CD8-positive, alpha-beta memory T cell (primary cell): Measurements from ENCODE around the gene MYO18B. TPM values are rescaled to one million over a fixed set of nuclear protein-coding genes. Genes with fewer than 3 reads are reported as not detected.

Experiments
- CTCF ChIA-PET: fragments of 350-600 bp; sonication (Branson Sonifier 250); formaldehyde crosslinking; loops from one replicate; lab custom pipeline; 2021; ENCODE audit warnings: antibody characterized with exemption; lab: Charles Lee
- POLR2A ChIA-PET: fragments of 350-600 bp; sonication (Branson Sonifier 250); formaldehyde crosslinking; loops from one replicate; lab custom pipeline; 2021; ENCODE audit warnings: antibody characterized with exemption; lab: Charles Lee
- DNase-seq, 5 donors: peaks; one replicate each; pipeline versions ENCODE4 v3.0.0 to v3.0.0-alpha.2; 2020 to 2022; ENCODE audit warnings: mixed read lengths in 1 of 5
- H3K27ac ChIP-seq: one replicate; pipeline ENCODE4 v1.7.0; 2013; ENCODE audit warnings: low read depth, mild to moderate bottlenecking, low read length, moderate library complexity
- H3K27me3 ChIP-seq: 2 replicates; pipeline ENCODE4 v1.7.0; 2013; ENCODE audit warnings: low read length, mild to moderate bottlenecking; ENCODE audit not compliant: insufficient read depth, poor library complexity, severe bottlenecking
- H3K36me3 ChIP-seq: 2 replicates; pipeline ENCODE4 v1.7.0; 2013; ENCODE audit warnings: mild to moderate bottlenecking, low read length, moderate library complexity; ENCODE audit not compliant: insufficient read depth
- H3K4me1 ChIP-seq: 2 replicates; pipeline ENCODE4 v1.7.0; 2013; ENCODE audit warnings: mild to moderate bottlenecking, low read length, moderate library complexity; ENCODE audit not compliant: insufficient read depth
- H3K4me3 ChIP-seq: 2 replicates; pipeline ENCODE4 v1.7.0; 2013; ENCODE audit warnings: mild to moderate bottlenecking, low read length
- H3K9me3 ChIP-seq: 2 replicates; pipeline ENCODE4 v1.7.0; 2013; ENCODE audit warnings: mild to moderate bottlenecking, low read length
- H3K27ac Mint-ChIP-seq, 8 donors: one replicate each; pipeline ENCODE4 v1.8.0; 2020 to 2021; ENCODE audit warnings: mixed read lengths in 8 of 8, mild to moderate bottlenecking in 6 of 8, inconsistent platforms in 3 of 8, moderate library complexity in 3 of 8
- H3K27me3 Mint-ChIP-seq, 2 donors: one replicate each; pipeline ENCODE4 v1.8.0; 2020 to 2021; ENCODE audit warnings: mixed read lengths in 2 of 2, mild to moderate bottlenecking in 1 of 2, moderate library complexity in 1 of 2
- H3K36me3 Mint-ChIP-seq, 3 donors: one replicate each; pipeline ENCODE4 v1.8.0; 2020 to 2021; ENCODE audit warnings: mixed read lengths in 3 of 3, inconsistent platforms in 1 of 3, mild to moderate bottlenecking in 1 of 3
- H3K4me1 Mint-ChIP-seq, 3 donors: one replicate each; pipeline ENCODE4 v1.8.0; 2020 to 2021; ENCODE audit warnings: mixed read lengths in 3 of 3, inconsistent platforms in 1 of 3, mild to moderate bottlenecking in 1 of 3
- H3K4me3 Mint-ChIP-seq, 7 donors: one replicate each; pipeline ENCODE4 v1.8.0; 2020 to 2021; ENCODE audit warnings: mixed read lengths in 7 of 7, mild to moderate bottlenecking in 6 of 7, moderate library complexity in 4 of 7, inconsistent platforms in 2 of 7
- H3K9me3 Mint-ChIP-seq, 5 donors: one replicate each; pipeline ENCODE4 v1.8.0; 2020 to 2022; ENCODE audit warnings: mixed read lengths in 5 of 5, mild to moderate bottlenecking in 3 of 5, moderate library complexity in 2 of 5, inconsistent platforms in 1 of 5
- polyA plus RNA-seq: library from polyadenylated mRNA; unstranded; fragments of 300-500 nt; fragmentation: Illumina TruSeq; gene quantifications from one replicate; pipeline ENCODE4 v1.2.3, GENCODE V29; 2021
- total RNA-seq, 2 experiments: library from RNA; stranded (reverse); gene quantifications; one replicate each; pipeline ENCODE4 v1.2.3, GENCODE V29; 2021

The MYO18B gene
- total and polyA plus RNA-seq, 3 experiments from 2014 or later, result 0.06 to 0.84 (median 0.59) TPM

DNA sequence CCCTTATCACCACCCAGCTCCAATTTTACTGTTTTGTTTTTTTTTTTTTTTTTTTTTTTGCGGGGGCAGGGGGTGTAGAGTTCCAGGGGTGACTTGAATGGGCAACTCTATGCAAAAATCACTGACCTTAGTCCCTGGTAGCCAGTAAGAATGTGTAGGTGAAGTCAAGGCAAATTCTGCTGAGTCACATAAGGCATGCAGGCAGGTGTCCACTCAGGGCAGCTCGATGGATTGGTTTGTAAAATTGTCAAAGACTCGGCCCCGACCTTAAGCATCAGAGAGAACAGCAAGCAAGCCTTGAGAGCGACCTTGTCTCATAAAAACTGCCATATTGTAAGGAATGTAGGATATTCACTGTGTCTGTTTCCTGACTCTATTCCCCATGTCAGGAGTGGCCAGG is 275.9 kb downstream of the MYO18B start:
- ChIA-PET POLR2A (no interaction called here), CTCF (no interaction called here)
- Histone ChIP-seq H3K27ac (no peak overlapping the region), H3K4me1 (no peaks in the 10 kb centered on the region), H3K4me3 (no peak overlapping the region), H3K36me3 (no peaks in the 10 kb centered on the region), H3K9me3 (no peaks in the 10 kb centered on the region), H3K27me3 (peaks cover 4% of the 10 kb centered on the region)
- no peak overlapping the region for H3K4me3 Mint-ChIP-seq
- no peaks in the 10 kb centered on the region for H3K4me1 Mint-ChIP-seq
- no peaks in the 10 kb centered on the region for H3K36me3 Mint-ChIP-seq
- DNase-seq, result no peak
- H3K9me3 Mint-ChIP-seq, result peaks cover 0 to 5% (median 0%) of the 10 kb centered on the region in 5 donors
- H3K27me3 Mint-ChIP-seq, result peaks cover 11 to 17% of the 10 kb centered on the region in 2 donors
- H3K27ac Mint-ChIP-seq, result no peak overlapping the region

DNA sequence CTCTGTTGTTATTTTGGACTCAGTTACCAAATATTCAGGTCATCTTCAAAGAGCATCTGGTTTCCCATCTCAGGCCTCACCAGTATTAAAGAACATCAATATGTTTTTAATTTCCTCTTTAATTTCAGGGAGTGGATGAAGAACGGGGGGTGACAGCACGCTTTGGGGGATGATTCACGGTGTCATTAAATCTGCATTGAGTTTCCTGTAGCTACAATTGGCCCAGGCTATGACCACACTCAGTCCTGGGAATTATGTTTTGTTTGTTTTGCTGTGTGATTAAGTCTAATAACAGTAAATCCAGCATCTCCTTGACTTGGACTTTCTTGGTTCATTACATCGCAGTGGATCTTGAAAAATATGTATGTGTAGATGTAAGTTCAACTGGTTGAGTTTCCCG is 277.6 kb downstream of the MYO18B start:
- Mint-ChIP-seq H3K4me1 (no peaks in the 10 kb centered on the region), H3K27ac (no peak overlapping the region), H3K27me3 (peaks cover 11 to 17% of the 10 kb centered on the region in 2 donors), H3K36me3 (no peaks in the 10 kb centered on the region), H3K4me3 (no peak overlapping the region), H3K9me3 (peaks cover 0 to 5% (median 0%) of the 10 kb centered on the region in 5 donors)
- no peaks in the 10 kb centered on the region for H3K36me3 ChIP-seq
- no peaks in the 10 kb centered on the region for H3K4me1 ChIP-seq
- peaks cover 4% of the 10 kb centered on the region for H3K27me3 ChIP-seq
- no peaks in the 10 kb centered on the region for H3K9me3 ChIP-seq
- ChIA-PET POLR2A (no interaction called here), CTCF (no interaction called here)
- no peak for DNase-seq
- H3K27ac ChIP-seq, result no peak overlapping the region
- no peak overlapping the region for H3K4me3 ChIP-seq

DNA sequence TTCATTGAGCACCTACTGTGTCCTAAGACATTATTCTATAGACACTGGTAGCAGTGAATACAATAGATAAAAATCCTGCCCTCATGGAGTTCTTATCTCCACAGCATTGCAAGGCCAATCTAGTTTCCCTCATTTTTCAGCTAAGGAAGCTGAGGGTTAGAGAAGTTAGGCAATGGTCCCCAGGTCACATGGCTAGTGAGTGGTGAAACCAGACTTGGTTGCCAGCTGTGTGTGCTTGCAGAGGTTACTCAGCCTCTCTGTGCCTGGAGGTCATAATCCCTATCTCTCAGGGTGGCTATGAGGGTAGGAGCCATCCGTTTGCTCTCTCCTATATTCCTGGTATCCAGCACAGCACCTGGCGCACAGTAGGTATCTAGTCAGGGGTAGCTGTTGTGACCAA is 279.5 kb downstream of the MYO18B start:
- Mint-ChIP-seq H3K27me3 (peaks cover 8 to 17% of the 10 kb centered on the region in 2 donors), H3K9me3 (peaks cover 0 to 6% (median 0%) of the 10 kb centered on the region in 5 donors), H3K4me3 (no peak overlapping the region), H3K4me1 (no peaks in the 10 kb centered on the region), H3K27ac (no peak overlapping the region), H3K36me3 (no peaks in the 10 kb centered on the region)
- H3K36me3 ChIP-seq, result no peaks in the 10 kb centered on the region
- no peak for DNase-seq
- CTCF ChIA-PET, result no interaction called here
- H3K27ac ChIP-seq, result no peak overlapping the region
- no peaks in the 10 kb centered on the region for H3K9me3 ChIP-seq
- H3K4me1 ChIP-seq, result no peaks in the 10 kb centered on the region
- H3K27me3 ChIP-seq, result peaks cover 4% of the 10 kb centered on the region
- no peak overlapping the region for H3K4me3 ChIP-seq
- POLR2A ChIA-PET, result no interaction called here

DNA sequence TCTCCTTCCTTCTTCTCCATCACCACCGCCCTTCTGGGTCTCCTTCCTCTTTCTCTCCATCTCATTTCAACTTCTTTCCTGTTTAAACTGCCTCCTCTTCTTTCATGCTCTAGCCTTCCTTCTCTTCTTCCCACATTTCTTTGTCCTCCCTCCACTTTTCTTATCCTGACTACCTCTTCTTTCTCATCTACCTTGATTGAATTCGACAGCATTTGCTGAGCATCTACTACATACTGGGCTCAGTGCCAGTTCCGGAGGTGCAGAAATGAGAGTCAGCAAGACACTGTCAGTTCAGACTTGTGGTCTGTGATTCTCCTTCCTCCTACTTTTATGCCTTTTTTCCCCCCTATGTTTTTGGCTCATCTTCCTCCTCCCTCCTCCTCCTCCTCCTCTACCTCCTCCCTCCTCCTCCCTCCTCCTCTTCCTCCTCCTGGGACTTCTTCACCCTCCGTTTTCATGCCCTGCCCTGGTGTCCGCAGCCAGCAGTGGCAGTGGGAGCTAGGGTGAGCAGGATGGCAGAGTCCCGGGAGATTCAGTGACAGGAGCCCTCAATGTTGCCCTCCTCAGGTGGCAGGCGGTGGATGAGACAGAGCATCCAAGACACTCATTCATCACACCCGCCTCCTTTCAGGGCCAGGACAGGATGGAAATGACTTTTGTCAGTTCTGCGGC is 281.3 kb downstream of the MYO18B start:
- ChIA-PET CTCF (no interaction called here), POLR2A (no interaction called here)

DNA sequence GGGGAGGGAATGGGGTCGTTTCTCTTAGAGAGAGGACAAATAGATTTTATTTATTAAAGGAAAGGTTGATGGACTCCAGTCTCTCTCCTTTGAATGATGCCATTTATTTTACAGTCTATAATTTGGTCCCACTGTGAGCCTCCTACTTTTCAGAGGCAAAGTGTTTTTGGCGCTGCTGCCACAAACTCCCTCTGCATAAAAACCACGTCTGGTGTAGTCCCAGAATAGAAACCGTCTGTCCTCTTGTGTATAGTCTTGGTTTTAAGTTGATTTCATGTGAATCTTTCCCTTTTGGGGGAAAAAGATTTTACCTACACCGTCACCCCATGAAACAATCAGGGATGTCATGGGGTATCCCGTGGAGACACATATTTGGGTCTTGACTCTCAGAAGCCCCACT is 283.6 kb downstream of the MYO18B start:
- Mint-ChIP-seq H3K36me3 (no peaks in the 10 kb centered on the region), H3K4me1 (no peaks in the 10 kb centered on the region), H3K27me3 (peaks cover 2 to 3% of the 10 kb centered on the region in 2 donors), H3K9me3 (peaks cover 0 to 6% (median 0%) of the 10 kb centered on the region in 5 donors), H3K27ac (no peak overlapping the region), H3K4me3 (no peak overlapping the region)
- Histone ChIP-seq H3K9me3 (no peaks in the 10 kb centered on the region), H3K27ac (no peak overlapping the region), H3K4me1 (no peaks in the 10 kb centered on the region), H3K27me3 (peaks cover 4% of the 10 kb centered on the region), H3K4me3 (no peak overlapping the region), H3K36me3 (no peaks in the 10 kb centered on the region)
- POLR2A ChIA-PET, result no interaction called here
- CTCF ChIA-PET, result no interaction called here
- DNase-seq, result no peak

More for the DNA sequence above, 281.3 kb downstream of the MYO18B start:
- peaks cover 0 to 6% (median 0%) of the 10 kb centered on the region in 5 donors for H3K9me3 Mint-ChIP-seq
- DNase-seq, result no peak
- H3K27ac Mint-ChIP-seq, result no peak overlapping the region
- H3K4me1 Mint-ChIP-seq, result no peaks in the 10 kb centered on the region
- no peaks in the 10 kb centered on the region for H3K4me1 ChIP-seq
- no peak overlapping the region for H3K4me3 Mint-ChIP-seq
- H3K36me3 Mint-ChIP-seq, result no peaks in the 10 kb centered on the region
- no peaks in the 10 kb centered on the region for H3K36me3 ChIP-seq
- peaks cover 4% of the 10 kb centered on the region for H3K27me3 ChIP-seq
- no peak overlapping the region for H3K4me3 ChIP-seq
- H3K27ac ChIP-seq, result no peak overlapping the region
- no peaks in the 10 kb centered on the region for H3K9me3 ChIP-seq
- H3K27me3 Mint-ChIP-seq, result peaks cover 5 to 17% of the 10 kb centered on the region in 2 donors

DNA sequence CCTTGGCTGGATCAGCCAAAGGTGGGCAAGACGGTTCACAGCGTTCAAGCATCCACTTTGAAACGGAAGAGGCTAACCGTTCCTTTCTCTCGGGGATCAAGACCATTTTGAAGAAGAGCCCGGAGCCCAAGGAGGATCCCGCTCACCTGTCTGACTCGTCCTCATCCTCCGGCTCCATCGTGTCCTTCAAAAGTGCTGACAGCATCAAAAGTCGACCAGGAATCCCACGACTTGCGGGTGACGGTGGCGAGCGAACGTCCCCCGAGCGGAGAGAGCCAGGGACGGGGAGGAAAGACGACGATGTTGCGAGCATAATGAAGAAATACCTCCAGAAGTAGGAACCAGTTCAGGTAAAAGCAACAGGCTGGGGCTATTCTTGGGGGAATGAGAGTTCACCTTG is 285.4 kb downstream of the MYO18B start:
- Histone ChIP-seq H3K36me3 (no peaks in the 10 kb centered on the region), H3K9me3 (no peaks in the 10 kb centered on the region), H3K27me3 (no peaks in the 10 kb centered on the region), H3K4me1 (no peaks in the 10 kb centered on the region), H3K4me3 (no peak overlapping the region), H3K27ac (no peak overlapping the region)
- Mint-ChIP-seq H3K27me3 (peaks cover 0 to 2% of the 10 kb centered on the region in 2 donors), H3K4me3 (no peak overlapping the region), H3K27ac (no peak overlapping the region), H3K36me3 (no peaks in the 10 kb centered on the region), H3K9me3 (peaks cover 0 to 6% (median 0%) of the 10 kb centered on the region in 5 donors), H3K4me1 (no peaks in the 10 kb centered on the region)
- no peak for DNase-seq
- ChIA-PET POLR2A (no interaction called here), CTCF (no interaction called here)

DNA sequence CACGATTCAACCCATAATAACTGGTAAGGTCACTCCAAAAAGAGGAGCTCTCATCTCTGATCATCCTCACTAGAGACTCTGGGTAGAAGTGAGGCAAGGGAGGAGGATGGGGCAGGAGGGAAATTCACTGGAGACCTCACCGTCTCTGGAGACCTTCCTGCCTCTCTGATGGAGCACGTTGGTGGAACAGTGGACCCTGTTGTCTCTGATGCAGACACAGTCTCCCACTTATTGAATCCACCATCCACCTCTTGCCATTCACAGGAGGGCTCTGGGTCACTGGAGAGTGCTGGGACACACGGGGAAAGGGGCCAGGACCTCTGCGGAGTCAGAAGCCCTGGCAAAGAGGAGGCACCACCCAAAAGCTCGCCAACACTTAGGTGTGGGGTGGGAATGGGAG is 289.7 kb downstream of the MYO18B start:
- Mint-ChIP-seq H3K9me3 (peaks cover 0 to 15% (median 5%) of the 10 kb centered on the region in 5 donors), H3K36me3 (no peaks in the 10 kb centered on the region), H3K27ac (no peak overlapping the region), H3K4me3 (no peak overlapping the region), H3K27me3 (peaks cover 0 to 6% of the 10 kb centered on the region in 2 donors), H3K4me1 (no peaks in the 10 kb centered on the region)
- Histone ChIP-seq H3K4me1 (no peaks in the 10 kb centered on the region), H3K27me3 (no peaks in the 10 kb centered on the region), H3K36me3 (no peaks in the 10 kb centered on the region), H3K27ac (no peak overlapping the region), H3K4me3 (no peak overlapping the region), H3K9me3 (no peaks in the 10 kb centered on the region)
- POLR2A ChIA-PET, result no interaction called here
- DNase-seq, result no peak
- CTCF ChIA-PET, result no interaction called here

DNA sequence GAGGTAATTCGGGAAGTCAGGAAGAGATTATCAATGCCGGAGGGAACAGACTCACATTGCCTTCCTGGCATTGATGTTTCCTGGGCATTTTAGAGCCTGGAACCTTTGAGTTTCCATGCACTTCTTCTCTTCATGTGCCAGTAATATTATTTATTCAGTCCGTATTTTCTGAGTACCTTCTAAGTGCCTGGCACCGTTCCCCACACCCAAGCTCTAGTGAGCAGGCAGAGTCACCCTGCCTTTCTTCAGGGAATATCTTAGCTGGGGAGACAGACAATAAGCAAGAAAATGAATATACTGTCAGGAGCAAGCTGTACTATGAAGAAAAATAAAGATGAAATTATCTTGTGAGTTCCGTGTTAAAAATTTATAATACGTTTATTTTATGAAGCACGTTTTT is 291.1 kb downstream of the MYO18B start:
- no peaks in the 10 kb centered on the region for H3K36me3 ChIP-seq
- ChIA-PET POLR2A (no interaction called here), CTCF (no interaction called here)
- H3K9me3 Mint-ChIP-seq, result peaks cover 0 to 15% (median 5%) of the 10 kb centered on the region in 5 donors
- no peaks in the 10 kb centered on the region for H3K4me1 Mint-ChIP-seq
- no peak overlapping the region for H3K27ac Mint-ChIP-seq
- H3K4me3 ChIP-seq, result no peak overlapping the region
- H3K36me3 Mint-ChIP-seq, result no peaks in the 10 kb centered on the region
- H3K4me1 ChIP-seq, result no peaks in the 10 kb centered on the region
- no peaks in the 10 kb centered on the region for H3K9me3 ChIP-seq
- peaks cover 0 to 6% of the 10 kb centered on the region in 2 donors for H3K27me3 Mint-ChIP-seq
- H3K27me3 ChIP-seq, result no peaks in the 10 kb centered on the region
- no peak for DNase-seq
- H3K27ac ChIP-seq, result no peak overlapping the region
- no peak overlapping the region for H3K4me3 Mint-ChIP-seq
